A673 (cell line): Measurements from ENCODE around the gene C3orf70. TPM values are rescaled to one million over a fixed set of nuclear protein-coding genes. Genes with fewer than 3 reads are reported as not detected.

Experiments used
- BruUV-seq: library from RNA; stranded (reverse); fragments of 400-500 nt; replicated peaks from 2 replicates; lab custom pipeline; 2021; lab: Mats Ljungman, UMichigan
- CTCF ChIA-PET: fragments of 300-600 bp; sonication (Branson Sonifier 250); formaldehyde crosslinking; loops from one replicate; lab custom pipeline; 2022; ENCODE audit warnings: antibody characterized with exemption; lab: Charles Lee
- POLR2A ChIA-PET: fragments of 300-600 bp; sonication (Branson Sonifier 250); formaldehyde crosslinking; loops from one replicate; lab custom pipeline; 2022; ENCODE audit warnings: antibody characterized with exemption; ENCODE audit not compliant: low non-redundant PET; lab: Charles Lee
- DNase-seq: peaks from one replicate; pipeline ENCODE4 v3.0.0-alpha.2; 2015; ENCODE audit warnings: low spot score
- H3K27ac ChIP-seq: fragments of 200-600 bp; sonication (generic); 2 replicates; pipeline ENCODE4 v1.5.1; 2016; ENCODE audit warnings: mixed run types, low read depth, mild to moderate bottlenecking, mixed read lengths, antibody characterized with exemption, low read length; ENCODE audit not compliant: poor library complexity, severe bottlenecking
- H3K27me3 ChIP-seq: fragments of 200-600 bp; sonication (generic); replicated peaks from 2 replicates; pipeline ENCODE4 v1.6.1; 2017; ENCODE audit warnings: mixed run types, low read depth, mild to moderate bottlenecking, mixed read lengths, antibody characterized with exemption, low read length; ENCODE audit not compliant: insufficient read depth, poor library complexity
- H3K36me3 ChIP-seq: fragments of 200-600 bp; sonication (generic); 2 replicates; pipeline ENCODE4 v1.6.1; 2016; ENCODE audit warnings: mixed run types, mild to moderate bottlenecking, mixed read lengths, antibody characterized with exemption, low read length; ENCODE audit not compliant: insufficient read depth, poor library complexity, severe bottlenecking
- H3K4me1 ChIP-seq: fragments of 200-600 bp; sonication (generic); 2 replicates; pipeline ENCODE4 v1.6.1; 2017; ENCODE audit warnings: mixed run types, mild to moderate bottlenecking, mixed read lengths, antibody characterized with exemption, low read length; ENCODE audit not compliant: insufficient read depth, poor library complexity, severe bottlenecking
- H3K4me3 ChIP-seq: fragments of 200-600 bp; sonication (generic); 2 replicates; pipeline ENCODE4 v1.5.1; 2016; ENCODE audit warnings: low read depth, mixed run types, mild to moderate bottlenecking, mixed read lengths, low read length; ENCODE audit not compliant: poor library complexity, severe bottlenecking
- H3K9me3 ChIP-seq: fragments of 200-600 bp; sonication (generic); 2 replicates; pipeline ENCODE4 v1.6.1; 2016; ENCODE audit warnings: mixed run types, low read depth, mild to moderate bottlenecking, mixed read lengths, antibody characterized with exemption, low read length; ENCODE audit not compliant: poor library complexity, severe bottlenecking
- EZH2 ChIP-seq: fragments of 200-600 bp; sonication (generic); IDR thresholded peaks from 2 replicates; pipeline ENCODE4 v1.6.1; 2017; ENCODE audit warnings: borderline replicate concordance, low read depth, mild to moderate bottlenecking, mixed read lengths, antibody characterized with exemption, low read length; ENCODE audit not compliant: poor library complexity, severe bottlenecking
- intact Hi-C: fragments of 100-400 bp; cut with micrococcal nuclease; formaldehyde crosslinking; loops from one replicate; pipeline ENCODE4 v1.10.0; 2022; ENCODE audit not compliant: unreplicated experiment
- total RNA-seq: library from RNA; stranded (reverse); gene quantifications from 2 replicates; pipeline ENCODE4 v1.2.3, GENCODE V29; 2021
- TF ChIP-seq, protein P1 (sequence below): fragments of 300-800, 200-600 bp; sonication (generic); conservative IDR thresholded peaks from 2 replicates; pipeline ENCODE4 v1.5.1; 2017; ENCODE audit warnings: low read depth, mild to moderate bottlenecking, antibody characterized with exemption, low read length, moderate library complexity, mixed read lengths

Gene C3orf70
- total RNA-seq, 1 experiment from 2014 or later = 0.26 TPM

DNA sequence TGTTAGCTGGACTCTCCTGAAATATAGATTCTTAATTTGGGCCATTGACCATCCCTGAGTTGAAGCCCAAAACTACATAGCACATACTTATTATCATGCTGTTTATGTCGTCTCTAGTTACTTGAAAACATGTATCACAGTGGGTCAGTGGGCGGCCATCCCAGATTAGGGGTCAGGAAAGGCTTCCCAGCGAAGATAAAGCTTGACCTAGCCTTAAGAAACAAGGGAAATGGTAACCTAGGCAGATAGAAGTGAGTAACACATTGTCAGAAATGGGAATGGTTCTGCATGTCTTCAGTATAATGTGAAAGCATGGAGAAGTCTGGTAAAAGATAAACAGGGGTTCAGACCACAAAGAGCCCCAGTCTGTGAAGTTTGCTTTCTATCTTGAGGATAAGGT is 124.7 kb downstream of the C3orf70 start:
- Histone ChIP-seq H3K9me3 (no peaks in the 10 kb centered on the region), H3K36me3 (no peaks in the 10 kb centered on the region), H3K27ac (no peak overlapping the region), H3K27me3 (no peaks in the 10 kb centered on the region), H3K4me3 (no peak overlapping the region), H3K4me1 (no peaks in the 10 kb centered on the region)
- intact Hi-C loops = no loop called here
- no TSS peak for BruUV-seq
- TF ChIP-seq, protein P1, sequence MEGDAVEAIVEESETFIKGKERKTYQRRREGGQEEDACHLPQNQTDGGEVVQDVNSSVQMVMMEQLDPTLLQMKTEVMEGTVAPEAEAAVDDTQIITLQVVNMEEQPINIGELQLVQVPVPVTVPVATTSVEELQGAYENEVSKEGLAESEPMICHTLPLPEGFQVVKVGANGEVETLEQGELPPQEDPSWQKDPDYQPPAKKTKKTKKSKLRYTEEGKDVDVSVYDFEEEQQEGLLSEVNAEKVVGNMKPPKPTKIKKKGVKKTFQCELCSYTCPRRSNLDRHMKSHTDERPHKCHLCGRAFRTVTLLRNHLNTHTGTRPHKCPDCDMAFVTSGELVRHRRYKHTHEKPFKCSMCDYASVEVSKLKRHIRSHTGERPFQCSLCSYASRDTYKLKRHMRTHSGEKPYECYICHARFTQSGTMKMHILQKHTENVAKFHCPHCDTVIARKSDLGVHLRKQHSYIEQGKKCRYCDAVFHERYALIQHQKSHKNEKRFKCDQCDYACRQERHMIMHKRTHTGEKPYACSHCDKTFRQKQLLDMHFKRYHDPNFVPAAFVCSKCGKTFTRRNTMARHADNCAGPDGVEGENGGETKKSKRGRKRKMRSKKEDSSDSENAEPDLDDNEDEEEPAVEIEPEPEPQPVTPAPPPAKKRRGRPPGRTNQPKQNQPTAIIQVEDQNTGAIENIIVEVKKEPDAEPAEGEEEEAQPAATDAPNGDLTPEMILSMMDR = no peak
- no peak for TF ChIP-seq EZH2
- DNase-seq = no peak
- POLR2A ChIA-PET = no interaction called here
- CTCF ChIA-PET = no interaction called here

Other genes starting within 250 kb of the C3orf70 start
- gene EHHADH, start 101.0 kb upstream of the C3orf70 start, total RNA-seq = 3.9 TPM in 2 replicates
- gene MAP3K13, start 210.1 kb upstream of the C3orf70 start, total RNA-seq = 26.4 and 26.8 TPM in 2 replicates